HepG2 (cell line): ENCODE measurements around the gene MYO5A.

Source experiments
- CREM ChIP-seq, 2 experiments: sonication (generic) in 1 of 2; formaldehyde crosslinking in 1 of 2; IDR thresholded peaks; 2 replicates each; pipeline versions ENCODE4 v1.4.0 to v1.6.1; 2016 to 2020; ENCODE audit warnings: antibody characterized with exemption in 1 of 2, mild to moderate bottlenecking in 1 of 2, missing genetic modification reagents in 1 of 2
- ETV6 ChIP-seq: sonication (generic); formaldehyde crosslinking; conservative IDR thresholded peaks from 2 replicates; pipeline ENCODE4 v1.4.0; 2020; ENCODE audit warnings: missing genetic modification reagents
- FOXK1 ChIP-seq: sonication (generic); formaldehyde crosslinking; IDR thresholded peaks from 2 replicates; pipeline ENCODE4 v1.4.0; 2020; ENCODE audit warnings: low read depth, missing genetic modification reagents, borderline replicate concordance
- HOXA9 ChIP-seq: sonication (generic); formaldehyde crosslinking; IDR thresholded peaks from 2 replicates; pipeline ENCODE4 v1.8.1; 2022; ENCODE audit warnings: missing genetic modification reagents, mild to moderate bottlenecking, moderate library complexity, borderline replicate concordance
- KDM1A ChIP-seq: IDR thresholded peaks from 2 replicates; pipeline ENCODE4 v1.6.1; 2016; ENCODE audit warnings: missing compliant biosample characterization
- PAF1 ChIP-seq: IDR thresholded peaks from 2 replicates; pipeline ENCODE4 v1.6.1; 2016; ENCODE audit warnings: missing genetic modification reagents, missing compliant biosample characterization
- SP1 ChIP-seq, 2 experiments: fragments of 450-650 bp in 1 of 2; sonication (generic) in 1 of 2; formaldehyde crosslinking in 1 of 2; IDR thresholded peaks; 2 replicates each; pipeline versions ENCODE4 v1.4.0 to v1.6.1; 2016 to 2020; ENCODE audit warnings: missing genetic modification reagents in 1 of 2
- SRSF4 ChIP-seq: fragments of 200-400 bp; formaldehyde crosslinking; IDR thresholded peaks from one replicate; pipeline ENCODE4 v1.6.1; 2018; ENCODE audit warnings: mild to moderate bottlenecking, low read depth, low read length, moderate library complexity; ENCODE audit not compliant: poor library complexity, severe bottlenecking
- ZNF737 ChIP-seq: sonication (generic); formaldehyde crosslinking; IDR thresholded peaks from 2 replicates; pipeline ENCODE4 v1.5.0; 2020; ENCODE audit warnings: missing genetic modification reagents, mild to moderate bottlenecking, borderline replicate concordance
- TF ChIP-seq, protein P1 (sequence below): sonication (generic); formaldehyde crosslinking; IDR thresholded peaks from 2 replicates; pipeline ENCODE4 v1.5.0; 2020; ENCODE audit warnings: mild to moderate bottlenecking, missing genetic modification reagents, moderate library complexity
- TF ChIP-seq, protein P2 (sequence below): sonication (generic); formaldehyde crosslinking; IDR thresholded peaks from 2 replicates; pipeline ENCODE4 v1.8.1; 2022; ENCODE audit warnings: low read depth, mild to moderate bottlenecking, missing genetic modification reagents

DNA sequence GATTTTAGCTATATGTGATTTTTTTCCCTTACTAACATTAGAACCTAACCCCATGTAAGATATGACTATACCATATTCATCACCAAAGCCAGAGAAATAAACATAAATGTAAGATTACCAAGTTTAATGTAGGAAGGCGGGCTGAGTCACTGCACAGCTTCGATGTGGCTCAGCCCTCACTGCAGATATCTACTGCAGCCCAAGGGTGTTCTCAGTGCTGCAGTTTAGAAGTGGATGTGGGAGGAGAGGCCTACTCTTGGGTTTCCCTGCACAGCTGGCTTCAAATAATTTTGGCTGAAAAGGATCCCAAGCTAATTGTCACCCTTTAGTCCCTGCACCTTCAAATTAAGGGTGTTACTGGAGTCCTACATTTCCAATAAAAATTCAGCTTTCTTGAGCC is 30.9 kb upstream of the MYO5A start:
- TF ChIP-seq, protein P1, sequence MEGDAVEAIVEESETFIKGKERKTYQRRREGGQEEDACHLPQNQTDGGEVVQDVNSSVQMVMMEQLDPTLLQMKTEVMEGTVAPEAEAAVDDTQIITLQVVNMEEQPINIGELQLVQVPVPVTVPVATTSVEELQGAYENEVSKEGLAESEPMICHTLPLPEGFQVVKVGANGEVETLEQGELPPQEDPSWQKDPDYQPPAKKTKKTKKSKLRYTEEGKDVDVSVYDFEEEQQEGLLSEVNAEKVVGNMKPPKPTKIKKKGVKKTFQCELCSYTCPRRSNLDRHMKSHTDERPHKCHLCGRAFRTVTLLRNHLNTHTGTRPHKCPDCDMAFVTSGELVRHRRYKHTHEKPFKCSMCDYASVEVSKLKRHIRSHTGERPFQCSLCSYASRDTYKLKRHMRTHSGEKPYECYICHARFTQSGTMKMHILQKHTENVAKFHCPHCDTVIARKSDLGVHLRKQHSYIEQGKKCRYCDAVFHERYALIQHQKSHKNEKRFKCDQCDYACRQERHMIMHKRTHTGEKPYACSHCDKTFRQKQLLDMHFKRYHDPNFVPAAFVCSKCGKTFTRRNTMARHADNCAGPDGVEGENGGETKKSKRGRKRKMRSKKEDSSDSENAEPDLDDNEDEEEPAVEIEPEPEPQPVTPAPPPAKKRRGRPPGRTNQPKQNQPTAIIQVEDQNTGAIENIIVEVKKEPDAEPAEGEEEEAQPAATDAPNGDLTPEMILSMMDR (CRISPR knock-in tag) = no peak
- TF ChIP-seq SRSF4 = no peak
- no peak for TF ChIP-seq SP1 (IDR thresholded peaks at IDR 0.05)
- no peak for TF ChIP-seq SP1 (CRISPR knock-in tag; IDR thresholded peaks at IDR 0.05)
- no peak for TF ChIP-seq CREM (IDR thresholded peaks at IDR 0.05)
- no peak for TF ChIP-seq CREM (CRISPR knock-in tag; IDR thresholded peaks at IDR 0.05)
- no peak for TF ChIP-seq FOXK1 (CRISPR knock-in tag)
- no peak for TF ChIP-seq KDM1A
- TF ChIP-seq, protein P2, sequence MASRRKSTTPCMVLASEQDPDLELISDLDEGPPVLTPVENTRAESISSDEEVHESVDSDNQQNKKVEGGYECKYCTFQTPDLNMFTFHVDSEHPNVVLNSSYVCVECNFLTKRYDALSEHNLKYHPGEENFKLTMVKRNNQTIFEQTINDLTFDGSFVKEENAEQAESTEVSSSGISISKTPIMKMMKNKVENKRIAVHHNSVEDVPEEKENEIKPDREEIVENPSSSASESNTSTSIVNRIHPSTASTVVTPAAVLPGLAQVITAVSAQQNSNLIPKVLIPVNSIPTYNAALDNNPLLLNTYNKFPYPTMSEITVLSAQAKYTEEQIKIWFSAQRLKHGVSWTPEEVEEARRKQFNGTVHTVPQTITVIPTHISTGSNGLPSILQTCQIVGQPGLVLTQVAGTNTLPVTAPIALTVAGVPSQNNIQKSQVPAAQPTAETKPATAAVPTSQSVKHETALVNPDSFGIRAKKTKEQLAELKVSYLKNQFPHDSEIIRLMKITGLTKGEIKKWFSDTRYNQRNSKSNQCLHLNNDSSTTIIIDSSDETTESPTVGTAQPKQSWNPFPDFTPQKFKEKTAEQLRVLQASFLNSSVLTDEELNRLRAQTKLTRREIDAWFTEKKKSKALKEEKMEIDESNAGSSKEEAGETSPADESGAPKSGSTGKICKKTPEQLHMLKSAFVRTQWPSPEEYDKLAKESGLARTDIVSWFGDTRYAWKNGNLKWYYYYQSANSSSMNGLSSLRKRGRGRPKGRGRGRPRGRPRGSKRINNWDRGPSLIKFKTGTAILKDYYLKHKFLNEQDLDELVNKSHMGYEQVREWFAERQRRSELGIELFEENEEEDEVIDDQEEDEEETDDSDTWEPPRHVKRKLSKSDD (CRISPR knock-in tag) = no peak
- TF ChIP-seq PAF1 (CRISPR knock-in tag) = no peak
- TF ChIP-seq ZNF737 = no peak
- no peak for TF ChIP-seq ETV6 (CRISPR knock-in tag)
- no peak for TF ChIP-seq HOXA9 (CRISPR knock-in tag)
